Measurements from ENCODE around the gene COL19A1.

COL19A1 gene

DNA sequence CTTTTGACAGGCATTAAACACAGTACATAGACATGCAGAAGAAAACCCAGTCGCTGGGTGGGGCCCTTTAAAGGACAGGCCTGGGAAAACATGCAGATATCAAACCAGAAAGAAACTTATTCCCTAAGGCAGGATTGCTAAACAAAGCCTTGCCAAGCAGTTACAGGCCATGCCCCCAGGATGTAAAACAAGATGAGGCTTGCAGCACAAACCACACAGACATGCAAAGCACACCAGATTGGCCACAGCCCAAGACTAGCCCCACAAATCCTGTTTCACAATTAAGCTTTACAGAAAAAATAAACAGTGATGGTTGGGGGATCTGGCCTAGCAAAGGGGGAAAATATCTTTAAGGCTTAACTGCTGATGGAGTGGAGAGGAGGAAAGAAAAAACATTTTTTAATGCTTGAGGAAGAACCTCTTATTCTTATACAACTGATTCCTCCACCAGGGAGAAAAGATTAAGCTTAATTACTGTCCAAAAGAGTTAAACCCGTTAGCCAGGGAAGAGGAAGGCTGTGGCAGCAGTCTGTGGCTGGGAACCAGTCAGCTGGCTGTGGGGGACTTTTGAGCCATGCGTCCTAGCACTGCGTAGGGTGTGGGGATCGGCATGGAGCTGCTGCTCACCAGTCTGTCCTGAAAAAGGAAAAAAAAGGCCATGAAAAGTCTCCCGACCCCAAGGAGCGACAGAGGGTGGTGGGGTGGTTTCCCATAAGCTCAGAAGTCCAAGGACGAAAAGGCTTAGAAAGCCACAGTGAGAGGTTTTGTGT lies 28.4 kb downstream of the COL19A1 start:
- H3K9me3 ChIP-seq (ENCODE audit: control insufficient read depth, low read length) = no peaks in the 10 kb centered on the region

GRCh38 chr6:69895396-69895795 lies 29.0 kb downstream of the COL19A1 start:
- no peak overlapping the region for H2AFZ ChIP-seq
- no peaks in the 10 kb centered on the region for H3K4me1 ChIP-seq
- no peaks in the 10 kb centered on the region for H3K36me3 ChIP-seq (ENCODE audit: control insufficient read depth, insufficient read depth, low read length)
- H3K4me3 ChIP-seq (ENCODE audit: low read depth, low read length) = no peak overlapping the region
- no peaks in the 10 kb centered on the region for H3K9me3 ChIP-seq (ENCODE audit: control insufficient read depth, low read length)
- H3K4me2 ChIP-seq (ENCODE audit: low read length) = no peak overlapping the region
- H3K27me3 ChIP-seq (ENCODE audit: control insufficient read depth, insufficient read depth, low read length) = no peaks in the 10 kb centered on the region
- H3K9ac ChIP-seq = no peak overlapping the region
- TF ChIP-seq, protein P1, sequence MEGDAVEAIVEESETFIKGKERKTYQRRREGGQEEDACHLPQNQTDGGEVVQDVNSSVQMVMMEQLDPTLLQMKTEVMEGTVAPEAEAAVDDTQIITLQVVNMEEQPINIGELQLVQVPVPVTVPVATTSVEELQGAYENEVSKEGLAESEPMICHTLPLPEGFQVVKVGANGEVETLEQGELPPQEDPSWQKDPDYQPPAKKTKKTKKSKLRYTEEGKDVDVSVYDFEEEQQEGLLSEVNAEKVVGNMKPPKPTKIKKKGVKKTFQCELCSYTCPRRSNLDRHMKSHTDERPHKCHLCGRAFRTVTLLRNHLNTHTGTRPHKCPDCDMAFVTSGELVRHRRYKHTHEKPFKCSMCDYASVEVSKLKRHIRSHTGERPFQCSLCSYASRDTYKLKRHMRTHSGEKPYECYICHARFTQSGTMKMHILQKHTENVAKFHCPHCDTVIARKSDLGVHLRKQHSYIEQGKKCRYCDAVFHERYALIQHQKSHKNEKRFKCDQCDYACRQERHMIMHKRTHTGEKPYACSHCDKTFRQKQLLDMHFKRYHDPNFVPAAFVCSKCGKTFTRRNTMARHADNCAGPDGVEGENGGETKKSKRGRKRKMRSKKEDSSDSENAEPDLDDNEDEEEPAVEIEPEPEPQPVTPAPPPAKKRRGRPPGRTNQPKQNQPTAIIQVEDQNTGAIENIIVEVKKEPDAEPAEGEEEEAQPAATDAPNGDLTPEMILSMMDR (IDR thresholded peaks at IDR 0.05) = no peak
- H3K27ac ChIP-seq = no peak overlapping the region
- no peaks in the 10 kb centered on the region for H3K79me2 ChIP-seq

More for the DNA sequence above, 28.4 kb downstream of the COL19A1 start:
- H3K4me1 ChIP-seq = no peaks in the 10 kb centered on the region
- H3K79me2 ChIP-seq = no peaks in the 10 kb centered on the region
- H3K27ac ChIP-seq = no peak overlapping the region
- H3K4me3 ChIP-seq (ENCODE audit: low read depth, low read length) = no peak overlapping the region
- no peak overlapping the region for H3K4me2 ChIP-seq (ENCODE audit: low read length)
- no peak overlapping the region for H2AFZ ChIP-seq
- H3K9ac ChIP-seq = no peak overlapping the region
- H3K27me3 ChIP-seq (ENCODE audit: control insufficient read depth, insufficient read depth, low read length) = no peaks in the 10 kb centered on the region
- TF ChIP-seq, protein P1 (IDR thresholded peaks at IDR 0.05) = no peak
- no peaks in the 10 kb centered on the region for H3K36me3 ChIP-seq (ENCODE audit: control insufficient read depth, insufficient read depth, low read length)

DNA sequence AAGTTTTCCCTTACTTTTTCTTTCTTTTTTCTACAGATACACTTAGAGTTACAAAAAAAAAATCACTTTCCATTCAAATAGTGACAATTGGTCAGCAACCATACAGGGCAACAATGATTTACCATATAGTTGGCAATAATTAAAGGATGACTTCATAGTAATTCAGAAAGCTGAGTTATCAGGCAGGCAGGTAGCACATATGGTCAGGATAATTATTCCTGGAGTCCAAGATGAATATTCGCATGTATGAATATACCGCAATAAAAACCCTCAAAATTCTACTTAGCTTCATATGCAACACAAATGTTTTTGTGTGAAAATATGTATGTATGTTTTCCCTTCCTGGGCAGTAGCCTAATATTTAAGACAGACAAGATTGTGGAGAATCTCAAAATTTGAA lies 34.5 kb downstream of the COL19A1 start:
- Histone ChIP-seq H3K27me3 (ENCODE audit: control insufficient read depth, insufficient read depth, low read length) (no peaks in the 10 kb centered on the region), H3K79me2 (no peaks in the 10 kb centered on the region), H3K4me1 (no peaks in the 10 kb centered on the region), H3K9ac (no peak overlapping the region), H3K36me3 (ENCODE audit: control insufficient read depth, insufficient read depth, low read length) (no peaks in the 10 kb centered on the region), H3K4me3 (ENCODE audit: low read depth, low read length) (no peak overlapping the region), H3K9me3 (ENCODE audit: control insufficient read depth, low read length) (no peaks in the 10 kb centered on the region), H3K27ac (no peak overlapping the region), H3K4me2 (ENCODE audit: low read length) (no peak overlapping the region), H2AFZ (no peak overlapping the region)
- TF ChIP-seq, protein P1 (IDR thresholded peaks at IDR 0.05) = no peak

DNA sequence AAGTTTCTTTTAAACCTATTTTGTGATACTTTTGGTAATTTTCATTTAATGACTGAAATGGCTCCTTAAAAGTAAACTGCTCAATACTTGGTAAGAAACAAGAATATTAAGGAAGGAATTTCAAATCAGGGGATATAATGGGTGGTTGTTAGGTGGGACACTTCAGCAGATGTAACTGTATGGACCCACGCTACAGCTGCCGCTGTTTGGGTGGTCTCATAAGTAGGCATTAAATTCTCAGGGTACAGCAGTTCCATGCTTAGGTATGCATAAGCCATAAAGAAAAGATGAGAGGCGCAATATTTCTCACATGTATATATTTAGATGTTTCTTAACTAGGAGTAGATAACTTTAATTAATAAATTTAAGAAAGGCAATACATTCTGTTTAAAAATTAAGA lies 35.0 kb downstream of the COL19A1 start:
- Histone ChIP-seq H3K9ac (no peak overlapping the region), H3K4me3 (ENCODE audit: low read depth, low read length) (no peak overlapping the region), H2AFZ (no peak overlapping the region), H3K4me1 (no peaks in the 10 kb centered on the region), H3K4me2 (ENCODE audit: low read length) (no peak overlapping the region), H3K27ac (no peak overlapping the region), H3K79me2 (no peaks in the 10 kb centered on the region), H3K27me3 (ENCODE audit: control insufficient read depth, insufficient read depth, low read length) (no peaks in the 10 kb centered on the region), H3K36me3 (ENCODE audit: control insufficient read depth, insufficient read depth, low read length) (no peaks in the 10 kb centered on the region), H3K9me3 (ENCODE audit: control insufficient read depth, low read length) (no peaks in the 10 kb centered on the region)
- TF ChIP-seq, protein P1 (IDR thresholded peaks at IDR 0.05) = no peak

DNA sequence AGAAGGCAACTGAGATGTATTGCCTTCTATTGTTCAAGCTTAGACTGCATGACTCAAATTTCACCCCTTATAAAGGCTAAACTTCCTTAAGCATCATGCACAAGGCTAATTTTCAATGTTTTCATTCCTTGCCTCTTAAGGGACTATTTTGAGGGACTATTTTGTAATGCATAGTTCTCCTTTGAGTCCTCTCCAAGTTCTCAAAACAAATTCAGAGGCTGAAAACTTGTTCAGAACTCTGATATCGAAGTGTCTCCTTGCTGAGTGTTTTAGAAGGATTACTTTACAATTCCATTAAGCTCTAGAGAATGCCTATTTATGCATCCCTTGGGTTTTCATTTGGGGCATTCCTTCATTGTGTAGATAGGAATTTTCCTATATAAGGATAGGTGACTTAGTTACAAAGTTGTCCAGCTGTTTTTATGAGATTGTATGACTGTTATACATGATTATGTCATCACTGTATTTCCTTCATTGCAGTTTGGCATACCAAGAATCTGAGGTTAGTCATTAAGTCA lies 41.7 kb downstream of the COL19A1 start:
- no peaks in the 10 kb centered on the region for H3K79me2 ChIP-seq
- no peak overlapping the region for H3K27ac ChIP-seq
- TF ChIP-seq, protein P1 (IDR thresholded peaks at IDR 0.05) = no peak
- no peaks in the 10 kb centered on the region for H3K9me3 ChIP-seq (ENCODE audit: control insufficient read depth, low read length)
- H3K4me2 ChIP-seq (ENCODE audit: low read length) = no peak overlapping the region
- H3K36me3 ChIP-seq (ENCODE audit: control insufficient read depth, insufficient read depth, low read length) = no peaks in the 10 kb centered on the region
- no peak overlapping the region for H3K9ac ChIP-seq
- H3K27me3 ChIP-seq (ENCODE audit: control insufficient read depth, insufficient read depth, low read length) = no peaks in the 10 kb centered on the region
- no peak overlapping the region for H3K4me3 ChIP-seq (ENCODE audit: low read depth, low read length)
- no peaks in the 10 kb centered on the region for H3K4me1 ChIP-seq
- H2AFZ ChIP-seq = no peak overlapping the region

All from parathyroid adenoma (tissue), 2 donors.